PFSK-1 (cell line): ENCODE data around the gene SLC39A11.

Experiments
- FOXP2 ChIP-seq: optimal IDR thresholded peaks from 2 replicates; pipeline ENCODE3; 2011; ENCODE audit warnings: borderline replicate concordance, control low read depth, inconsistent platforms; ENCODE audit not compliant: insufficient read depth; ENCODE audit errors: extremely low read length, extremely low read depth
- POLR2AphosphoS5 ChIP-seq: IDR thresholded peaks from 2 replicates; pipeline ENCODE4 v1.6.1; 2012; ENCODE audit warnings: low read depth, mild to moderate bottlenecking, control low read depth, low read length, moderate library complexity
- REST ChIP-seq, 2 experiments: IDR thresholded peaks; 2 replicates each; pipeline versions ENCODE4 v1.6.1 to v1.8.0; 2011 to 2012; ENCODE audit warnings: low read depth in 2 of 2, low read length in 2 of 2, control low read depth in 1 of 2, inconsistent platforms in 1 of 2, mild to moderate bottlenecking in 1 of 2, moderate library complexity in 1 of 2; ENCODE audit not compliant: insufficient read depth in 1 of 2
- SIN3A ChIP-seq: IDR thresholded peaks from 2 replicates; pipeline ENCODE4 v1.6.1; 2012; ENCODE audit warnings: mild to moderate bottlenecking, low read length, moderate library complexity, borderline replicate concordance; ENCODE audit not compliant: insufficient read depth
- TAF1 ChIP-seq: IDR thresholded peaks from 2 replicates; pipeline ENCODE4 v1.6.1; 2012; ENCODE audit warnings: low read length, control low read depth, borderline replicate concordance; ENCODE audit not compliant: insufficient read depth

SLC39A11 gene

GRCh38 chr17:72715906-72716572 lies 376.4 kb downstream of the SLC39A11 start:
- TF ChIP-seq POLR2AphosphoS5 (no peak), FOXP2 (no peak), TAF1 (no peak), REST (IDR thresholded peaks at IDR 0.05; ENCODE audit: insufficient read depth in 1 of 2, low read depth in 2 of 2, low read length in 2 of 2) (no peak), SIN3A (no peak)

- TF ChIP-seq REST (IDR thresholded peaks at IDR 0.05; ENCODE audit: insufficient read depth in 1 of 2, low read depth in 2 of 2, low read length in 2 of 2) (no peak), SIN3A (no peak), TAF1 (no peak), POLR2AphosphoS5 (no peak), FOXP2 (no peak)
Measured at GRCh38 chr17:72714357-72714966, 378.0 kb downstream of the SLC39A11 start.

GRCh38 chr17:72713701-72714100 lies 378.8 kb downstream of the SLC39A11 start:
- TF ChIP-seq TAF1: no peak

- TF ChIP-seq FOXP2 (no peak), REST (IDR thresholded peaks at IDR 0.05; ENCODE audit: insufficient read depth in 1 of 2, low read depth in 2 of 2, low read length in 2 of 2) (no peak), TAF1 (no peak), POLR2AphosphoS5 (no peak), SIN3A (no peak)
Measured at GRCh38 chr17:72711521-72712310, 380.8 kb downstream of the SLC39A11 start.

DNA sequence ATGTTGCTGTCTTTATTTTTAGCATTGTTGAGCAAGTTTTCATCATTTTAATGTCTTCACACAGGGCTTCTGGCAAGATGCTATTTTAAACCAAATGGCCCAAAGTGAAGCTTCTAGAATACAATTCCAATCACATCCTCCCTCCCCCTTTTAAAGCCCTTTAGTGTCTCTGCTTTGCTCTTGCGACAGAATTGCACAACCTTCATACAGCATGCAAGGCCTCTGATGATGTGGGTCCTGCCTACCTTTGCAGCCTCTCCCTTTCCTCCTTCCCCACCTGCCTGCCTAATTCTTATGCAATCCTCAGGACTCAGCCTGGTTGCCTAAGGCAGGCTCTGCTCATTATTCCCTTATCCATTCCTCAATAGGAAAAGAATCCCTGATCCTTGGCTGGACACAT lies 381.7 kb downstream of the SLC39A11 start:
- TF ChIP-seq POLR2AphosphoS5: no peak
- no peak for TF ChIP-seq TAF1

DNA sequence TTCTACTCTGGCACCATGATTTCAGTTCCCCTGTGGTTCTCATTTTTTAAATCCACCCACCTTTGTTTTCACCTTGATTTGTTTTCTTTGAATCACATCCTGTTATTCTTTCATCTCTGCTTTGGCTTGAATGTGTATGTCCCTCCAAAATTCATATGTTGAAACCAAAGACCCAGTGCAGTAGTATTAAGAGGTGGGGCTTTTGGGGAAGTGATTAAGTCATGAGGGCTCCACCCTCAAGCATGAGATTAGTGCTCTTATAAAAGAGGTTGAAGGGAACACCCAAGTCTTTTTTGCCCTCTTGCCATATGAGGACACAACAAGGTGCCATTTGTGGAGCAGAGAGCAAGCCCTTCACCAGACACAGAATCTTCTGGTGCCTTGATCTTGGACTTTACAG lies 382.3 kb downstream of the SLC39A11 start:
- no peak for TF ChIP-seq REST (IDR thresholded peaks at IDR 0.05; ENCODE audit: insufficient read depth in 1 of 2, low read depth in 2 of 2, low read length in 2 of 2)
- TF ChIP-seq POLR2AphosphoS5: no peak
- no peak for TF ChIP-seq TAF1
- no peak for TF ChIP-seq FOXP2
